Measurements from ENCODE around the gene OMA1.

GRCh38 chr1:58502519-58502918 lies 44.0 kb downstream of the OMA1 start:
- TF ChIP-seq CTCF (conservative IDR thresholded peaks at IDR 0.05 in 1 of 2, IDR thresholded peaks at IDR 0.05 in 1 of 2; ENCODE audit: extremely low read depth in 1 of 2, insufficient read depth in 1 of 2, low read depth in 1 of 2, low read length in 2 of 2) (no peak), EZH2 (IDR thresholded peaks at IDR 0.05; ENCODE audit: borderline replicate concordance, low read length) (no peak)

All from mammary epithelial cell (primary cell).